Measurements from ENCODE around the gene TNRC6C. TPM values are rescaled to one million over a fixed set of nuclear protein-coding genes. Genes with fewer than 3 reads are reported as not detected.
A peak's percentile ranks its signal among the peaks of the same experiment; 100 is the strongest.

TNRC6C gene
- total and polyA plus RNA-seq, 10 donors = 1.7 to 37.0 (median 18.3) TPM

DNA sequence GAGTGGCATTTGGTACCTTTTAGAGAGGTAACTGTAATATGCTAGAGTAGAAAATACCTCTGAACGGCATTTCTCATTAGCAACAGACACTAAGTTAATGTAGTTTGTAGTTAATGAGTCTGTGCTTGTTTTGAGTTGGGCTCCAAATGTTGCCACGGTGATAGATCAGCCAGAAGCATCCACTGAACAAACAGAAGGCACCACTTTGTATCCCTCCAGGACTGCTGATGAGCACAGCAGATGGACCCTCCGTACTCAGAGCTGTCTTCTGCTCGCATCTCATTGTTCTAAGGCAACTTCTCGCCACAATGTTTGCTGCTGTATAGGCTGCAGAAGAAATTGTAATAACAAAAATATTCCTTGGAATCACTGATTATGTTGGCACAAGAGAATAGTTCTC, 56.1 kb downstream of the TNRC6C start:
- no peak overlapping the region for H3K27ac ChIP-seq
- TF ChIP-seq, protein P1, sequence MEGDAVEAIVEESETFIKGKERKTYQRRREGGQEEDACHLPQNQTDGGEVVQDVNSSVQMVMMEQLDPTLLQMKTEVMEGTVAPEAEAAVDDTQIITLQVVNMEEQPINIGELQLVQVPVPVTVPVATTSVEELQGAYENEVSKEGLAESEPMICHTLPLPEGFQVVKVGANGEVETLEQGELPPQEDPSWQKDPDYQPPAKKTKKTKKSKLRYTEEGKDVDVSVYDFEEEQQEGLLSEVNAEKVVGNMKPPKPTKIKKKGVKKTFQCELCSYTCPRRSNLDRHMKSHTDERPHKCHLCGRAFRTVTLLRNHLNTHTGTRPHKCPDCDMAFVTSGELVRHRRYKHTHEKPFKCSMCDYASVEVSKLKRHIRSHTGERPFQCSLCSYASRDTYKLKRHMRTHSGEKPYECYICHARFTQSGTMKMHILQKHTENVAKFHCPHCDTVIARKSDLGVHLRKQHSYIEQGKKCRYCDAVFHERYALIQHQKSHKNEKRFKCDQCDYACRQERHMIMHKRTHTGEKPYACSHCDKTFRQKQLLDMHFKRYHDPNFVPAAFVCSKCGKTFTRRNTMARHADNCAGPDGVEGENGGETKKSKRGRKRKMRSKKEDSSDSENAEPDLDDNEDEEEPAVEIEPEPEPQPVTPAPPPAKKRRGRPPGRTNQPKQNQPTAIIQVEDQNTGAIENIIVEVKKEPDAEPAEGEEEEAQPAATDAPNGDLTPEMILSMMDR (IDR thresholded peaks at IDR 0.05 in 8 of 11, conservative IDR thresholded peaks at IDR 0.05 in 3 of 11) = no peak
- no peak for TF ChIP-seq POLR2AphosphoS5 (IDR thresholded peaks at IDR 0.05)
- no peak for TF ChIP-seq POLR2A (IDR thresholded peaks at IDR 0.05)
- WGBS, 5 donors = 92 to 97% (median 97%) methylated on average over 5 of the region's 5 CpGs
- intact Hi-C loops (cut with DNase I; ENCODE audit: low total_unique reads) = loop anchor here (2.0 kb wide), 1 partner anchor 472 kb away; no protein-coding TSS in a partner anchor
- no peaks in the 10 kb centered on the region for H3K9me3 ChIP-seq
- H3K4me1 ChIP-seq = peaks cover under 1 to 29% (median 11%) of the 10 kb centered on the region in 6 donors
- H3K36me3 ChIP-seq = peaks cover 0 to 28% (median 10%) of the 10 kb centered on the region in 6 donors
- H3K27me3 ChIP-seq (replicated peaks in 1 of 7) = no peaks in the 10 kb centered on the region
- DNase-seq = no peak
- no peak overlapping the region for H3K4me3 ChIP-seq

DNA sequence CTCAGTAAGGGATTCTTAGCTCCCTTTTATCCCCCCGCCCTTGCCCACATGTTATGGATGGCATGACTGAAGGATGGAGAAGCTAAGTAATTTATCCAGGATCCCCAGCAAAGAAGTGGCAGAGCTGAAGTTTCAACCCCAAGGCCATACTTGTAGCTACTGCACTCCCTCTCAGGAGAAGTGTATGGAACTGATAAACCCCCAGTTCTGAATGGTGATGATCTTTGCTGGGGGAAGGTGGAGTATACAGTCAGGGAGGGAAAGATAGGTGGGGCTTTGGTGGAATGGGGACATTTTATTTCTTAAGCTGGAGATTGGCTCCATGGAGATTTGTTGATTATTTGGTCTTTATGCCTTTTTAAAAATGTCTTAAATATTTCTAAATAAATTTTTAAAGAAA, 58.3 kb downstream of the TNRC6C start:
- Histone ChIP-seq H3K27ac (no peak overlapping the region), H3K27me3 (replicated peaks in 1 of 7) (no peaks in the 10 kb centered on the region), H3K4me1 (peaks cover 5 to 31% (median 15%) of the 10 kb centered on the region in 6 donors), H3K36me3 (peaks cover 0 to 18% (median 5%) of the 10 kb centered on the region in 6 donors), H3K4me3 (no peak overlapping the region), H3K9me3 (no peaks in the 10 kb centered on the region)
- 91 to 100% (median 97%) methylated on average over 1 of the region's 1 CpG for WGBS, 5 donors
- intact Hi-C loops (cut with DNase I; ENCODE audit: low total_unique reads) = no loop called here
- TF ChIP-seq POLR2AphosphoS5 (IDR thresholded peaks at IDR 0.05) = no peak
- TF ChIP-seq POLR2A (IDR thresholded peaks at IDR 0.05) = no peak
- TF ChIP-seq, protein P1 (IDR thresholded peaks at IDR 0.05 in 8 of 11, conservative IDR thresholded peaks at IDR 0.05 in 3 of 11) = no peak
- no peak for DNase-seq

DNA sequence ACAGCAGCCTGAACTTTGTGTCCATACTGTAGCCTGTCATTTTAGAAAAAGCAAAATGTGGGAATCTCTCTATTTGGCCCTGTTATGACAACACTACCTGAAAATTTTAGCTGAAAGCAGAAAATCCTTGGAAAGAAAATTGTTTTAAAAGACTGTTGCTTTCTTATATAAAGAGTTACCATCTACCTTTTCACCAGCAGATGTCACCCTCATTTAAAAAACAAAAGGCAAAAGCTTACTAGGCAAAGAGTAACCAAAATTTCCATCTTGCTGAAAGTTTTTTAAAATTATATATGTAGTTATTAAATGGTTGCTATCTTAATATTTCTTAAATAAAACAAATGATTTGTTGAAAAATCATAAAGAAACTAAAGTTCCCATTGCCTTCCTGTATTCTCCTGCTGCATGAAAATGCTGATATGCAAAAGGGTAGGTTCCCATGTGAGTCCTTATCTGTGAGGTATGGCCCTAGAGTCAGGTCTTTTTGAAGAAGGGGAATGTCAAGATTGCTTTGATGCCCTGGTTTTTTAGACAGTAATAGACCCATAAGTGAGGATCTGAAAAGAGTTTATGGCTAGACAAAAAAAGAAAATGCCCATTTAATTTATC, 61.0 kb downstream of the TNRC6C start:
- TF ChIP-seq POLR2A (IDR thresholded peaks at IDR 0.05) (no peak), POLR2AphosphoS5 (IDR thresholded peaks at IDR 0.05) (no peak)
- TF ChIP-seq, protein P1 (IDR thresholded peaks at IDR 0.05 in 8 of 11, conservative IDR thresholded peaks at IDR 0.05 in 3 of 11) = peak in 10 of 11 experiments; percentile 35 to 69 (median 53)
- peaks cover 5 to 23% (median 15%) of the 10 kb centered on the region in 6 donors for H3K4me1 ChIP-seq
- no peaks in the 10 kb centered on the region for H3K27me3 ChIP-seq (replicated peaks in 1 of 7)
- no peak overlapping the region for H3K4me3 ChIP-seq
- intact Hi-C loops (cut with DNase I; ENCODE audit: low total_unique reads) = no loop called here
- peak overlapping the region in 1 of 8 donors; percentile 17 for H3K27ac ChIP-seq
- DNase-seq = no peak
- no peaks in the 10 kb centered on the region for H3K9me3 ChIP-seq
- H3K36me3 ChIP-seq = peaks cover 0 to 11% (median 4%) of the 10 kb centered on the region in 6 donors

DNA sequence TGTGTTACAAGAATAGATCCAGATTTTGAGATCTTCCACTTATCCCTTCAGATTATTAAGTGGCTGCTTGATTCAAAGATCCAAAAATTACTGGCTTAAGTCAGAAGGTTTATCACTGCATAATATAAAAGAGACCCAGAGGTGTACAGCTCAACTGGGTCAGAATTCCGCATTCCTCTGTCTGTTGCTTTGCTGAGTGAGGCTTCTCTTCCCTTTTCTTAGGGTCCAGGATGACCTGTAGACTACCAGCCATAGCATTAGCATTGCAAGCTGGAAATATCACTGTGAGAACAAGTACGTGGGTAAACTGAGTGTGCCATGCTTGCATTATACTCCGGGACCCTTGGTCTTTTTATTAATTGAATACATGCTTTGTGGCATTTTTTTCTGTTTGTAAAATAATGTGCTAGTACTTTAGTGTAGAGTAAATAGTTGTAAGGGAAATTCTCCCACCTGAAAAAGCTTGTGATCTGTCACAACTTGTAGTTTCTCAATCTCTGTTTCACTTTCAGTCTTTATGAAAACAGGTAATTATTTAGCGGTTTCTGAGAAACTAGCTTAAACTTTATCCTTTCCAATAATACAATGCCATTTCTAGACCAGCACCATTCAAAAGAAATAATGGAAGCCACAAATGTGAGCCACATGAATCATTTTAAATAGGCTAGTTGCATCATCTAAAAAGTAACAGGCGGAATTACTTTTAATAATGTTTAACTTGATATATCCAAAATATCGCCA, 61.6 kb downstream of the TNRC6C start:
- H3K4me1 ChIP-seq = peaks cover 5 to 23% (median 15%) of the 10 kb centered on the region in 6 donors
- H3K4me3 ChIP-seq = no peak overlapping the region
- H3K9me3 ChIP-seq = no peaks in the 10 kb centered on the region
- intact Hi-C loops (cut with DNase I; ENCODE audit: low total_unique reads) = no loop called here
- H3K36me3 ChIP-seq = peaks cover 0 to 17% (median 1%) of the 10 kb centered on the region in 6 donors
- no peak for DNase-seq
- TF ChIP-seq POLR2AphosphoS5 (IDR thresholded peaks at IDR 0.05) = no peak
- TF ChIP-seq, protein P1 (IDR thresholded peaks at IDR 0.05 in 8 of 11, conservative IDR thresholded peaks at IDR 0.05 in 3 of 11) = no peak
- TF ChIP-seq POLR2A (IDR thresholded peaks at IDR 0.05) = no peak
- no peaks in the 10 kb centered on the region for H3K27me3 ChIP-seq (replicated peaks in 1 of 7)
- H3K27ac ChIP-seq = peak overlapping the region in 1 of 8 donors; percentile 17
- 77 to 86% (median 82%) methylated on average over 6 of the region's 6 CpGs for WGBS, 5 donors

Measured in spleen (tissue), 11 donors.